ENCODE data around the gene SPATS2L. TPM values are rescaled to one million over a fixed set of nuclear protein-coding genes. Genes with fewer than 3 reads are reported as not detected.

Gene SPATS2L
- total RNA-seq, 1 donor: 117 TPM

GRCh38 chr2:200438251-200438650 lies 131.8 kb downstream of the SPATS2L start:
- peak; percentile 8 for DNase-seq (ENCODE audit: low read depth)
- H3K4me3 ChIP-seq (ENCODE audit: low read depth, low read length): no peak overlapping the region
- no peak for TF ChIP-seq CTCF (IDR thresholded peaks at IDR 0.05; ENCODE audit: insufficient read depth, low read length)

GRCh38 chr2:200438846-200439245 lies 132.4 kb downstream of the SPATS2L start:
- no peak for TF ChIP-seq CTCF (IDR thresholded peaks at IDR 0.05; ENCODE audit: insufficient read depth, low read length)
- DNase-seq (ENCODE audit: low read depth): no peak
- H3K4me3 ChIP-seq (ENCODE audit: low read depth, low read length): no peak overlapping the region

GRCh38 chr2:200439981-200440380 lies 133.5 kb downstream of the SPATS2L start:
- no peak for TF ChIP-seq CTCF (IDR thresholded peaks at IDR 0.05; ENCODE audit: insufficient read depth, low read length)
- DNase-seq (ENCODE audit: low read depth): no peak
- H3K4me3 ChIP-seq (ENCODE audit: low read depth, low read length): no peak overlapping the region

- no peak for TF ChIP-seq CTCF (IDR thresholded peaks at IDR 0.05; ENCODE audit: insufficient read depth, low read length)
- no peak overlapping the region for H3K4me3 ChIP-seq (ENCODE audit: low read depth, low read length)
- peak; percentile 49 for DNase-seq (ENCODE audit: low read depth)
Observed at GRCh38 chr2:200442471-200442870, 136.0 kb downstream of the SPATS2L start.

- H3K4me3 ChIP-seq (ENCODE audit: low read depth, low read length): no peak overlapping the region
- no peak for DNase-seq (ENCODE audit: low read depth)
- TF ChIP-seq CTCF (IDR thresholded peaks at IDR 0.05; ENCODE audit: insufficient read depth, low read length): no peak
Observed at GRCh38 chr2:200443376-200443775, 136.9 kb downstream of the SPATS2L start.

- DNase-seq (ENCODE audit: low read depth): no peak
- no peak for TF ChIP-seq CTCF (IDR thresholded peaks at IDR 0.05; ENCODE audit: insufficient read depth, low read length)
- H3K4me3 ChIP-seq (ENCODE audit: low read depth, low read length): no peak overlapping the region
Observed at GRCh38 chr2:200443916-200444315, 137.4 kb downstream of the SPATS2L start.

GRCh38 chr2:200444530-200444929 lies 138.0 kb downstream of the SPATS2L start:
- DNase-seq (ENCODE audit: low read depth): no peak
- TF ChIP-seq CTCF (IDR thresholded peaks at IDR 0.05; ENCODE audit: insufficient read depth, low read length): no peak
- no peak overlapping the region for H3K4me3 ChIP-seq (ENCODE audit: low read depth, low read length)
